HG02852 (cell line): Measurements from ENCODE around the gene CACNA1D.

Experiments used
- ATAC-seq: cut with Tn5 transposase; IDR thresholded peaks from one replicate; pipeline ENCODE4 v1.9.1; 2021; ENCODE audit warnings: mild to moderate bottlenecking, moderate library complexity; ENCODE audit not compliant: unreplicated experiment

The CACNA1D gene

DNA sequence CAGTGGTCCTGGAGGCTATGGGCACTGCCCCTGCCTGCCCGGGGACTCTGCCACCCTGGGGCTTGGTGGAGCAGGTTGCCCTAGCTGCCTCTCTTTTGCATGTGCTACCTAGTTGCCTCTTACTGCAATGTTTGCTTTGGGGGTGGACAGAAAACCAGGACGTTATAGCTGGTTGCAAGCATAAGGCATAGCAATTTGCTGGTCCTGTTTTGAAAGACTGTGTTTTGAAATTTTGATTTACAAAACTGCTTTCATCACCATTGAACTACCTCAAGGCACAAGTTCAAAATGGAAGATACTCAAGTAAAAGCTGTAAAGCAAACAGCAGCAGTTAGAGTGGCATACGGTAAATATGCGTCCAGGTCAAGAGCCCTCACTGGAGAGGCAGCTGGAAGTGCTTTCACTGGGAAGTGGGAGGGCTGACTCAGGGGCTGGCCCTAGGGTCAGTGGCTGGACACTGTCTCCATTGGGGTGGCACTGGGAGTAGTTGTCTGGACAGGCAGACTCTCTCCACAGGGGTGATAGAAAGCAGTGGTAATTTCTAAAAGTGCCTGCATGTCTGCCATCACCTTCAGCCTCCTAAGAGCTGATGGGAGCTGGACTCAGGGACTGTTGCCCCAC is 213.7 kb downstream of the CACNA1D start:
- ATAC-seq = no peak

DNA sequence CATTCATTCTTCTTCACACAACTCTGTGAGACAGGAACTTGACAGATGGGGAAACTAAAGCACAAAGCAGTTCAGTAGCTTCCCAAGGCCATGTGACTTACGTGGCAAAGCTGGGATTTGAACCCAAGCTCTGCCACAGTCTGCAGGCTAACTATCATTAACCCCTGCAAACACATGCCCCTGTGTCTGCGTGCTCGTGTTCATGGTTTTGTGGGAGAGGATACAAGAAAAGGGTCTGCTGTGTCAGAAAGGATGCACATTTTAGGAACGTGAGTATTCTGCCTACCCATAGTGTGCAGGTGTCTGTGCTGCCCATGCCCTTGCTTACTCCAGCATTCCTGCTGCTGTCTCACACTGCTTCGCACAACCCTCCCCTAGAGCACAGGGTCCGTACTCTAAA is 214.8 kb downstream of the CACNA1D start:
- ATAC-seq = no peak

DNA sequence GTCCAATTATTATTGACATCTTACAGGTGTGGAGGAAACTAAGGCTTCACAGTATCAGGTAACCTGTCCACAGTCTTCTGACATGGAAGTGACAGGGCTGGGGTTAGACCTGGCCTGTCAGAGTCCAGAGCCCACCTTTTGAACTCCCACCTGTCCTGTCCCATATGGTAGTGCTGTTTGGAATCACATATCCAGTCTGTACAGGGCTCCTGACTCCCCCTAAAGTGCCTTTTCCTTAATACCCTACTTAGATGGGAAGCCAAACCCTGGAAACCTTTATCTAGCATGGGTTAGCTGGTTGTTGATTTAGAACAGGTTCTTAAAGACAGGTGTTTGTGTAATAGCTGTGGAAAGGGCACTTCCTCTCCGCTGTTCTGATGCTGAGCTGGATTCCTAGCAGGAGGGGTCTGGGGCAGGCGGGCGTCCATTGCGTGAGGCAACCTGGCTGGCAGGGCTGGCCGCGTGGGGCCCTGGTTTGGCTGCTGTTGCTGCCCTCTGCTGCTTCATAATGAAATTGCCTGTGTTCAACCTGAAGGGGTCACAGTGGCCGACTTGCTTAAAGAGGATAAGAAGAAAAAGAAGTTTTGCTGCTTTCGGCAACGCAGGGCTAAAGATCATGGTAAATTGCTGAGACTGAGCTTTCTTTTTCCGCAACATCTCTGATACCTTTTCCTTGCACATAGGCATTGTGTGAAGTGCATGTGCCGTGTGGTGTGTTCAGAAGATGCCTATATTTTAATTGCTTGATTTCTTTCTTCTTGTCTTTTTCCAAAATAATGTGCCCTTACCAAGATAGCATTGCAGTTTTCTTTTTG is 215.7 kb downstream of the CACNA1D start:
- peak; percentile 54 for ATAC-seq

DNA sequence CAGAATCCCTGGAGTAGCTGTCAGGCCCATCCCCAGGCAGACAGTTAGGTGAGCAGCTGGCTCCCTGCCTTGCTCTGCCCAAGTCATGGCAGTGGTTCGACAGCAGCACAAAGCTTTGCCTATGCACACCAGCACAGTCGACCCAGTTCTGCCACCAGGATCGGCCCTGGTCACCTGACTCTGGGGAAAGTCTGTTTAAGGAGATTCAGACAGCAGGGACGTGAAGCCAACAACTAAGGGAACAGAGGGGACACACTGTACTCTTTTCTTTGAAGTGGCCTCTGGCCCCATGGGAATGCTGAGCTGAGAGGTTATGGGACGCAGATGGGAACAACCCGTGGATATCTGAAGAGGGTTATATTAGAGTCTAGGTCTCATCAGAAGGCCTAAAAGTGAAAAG is 217.0 kb downstream of the CACNA1D start:
- no peak for ATAC-seq

DNA sequence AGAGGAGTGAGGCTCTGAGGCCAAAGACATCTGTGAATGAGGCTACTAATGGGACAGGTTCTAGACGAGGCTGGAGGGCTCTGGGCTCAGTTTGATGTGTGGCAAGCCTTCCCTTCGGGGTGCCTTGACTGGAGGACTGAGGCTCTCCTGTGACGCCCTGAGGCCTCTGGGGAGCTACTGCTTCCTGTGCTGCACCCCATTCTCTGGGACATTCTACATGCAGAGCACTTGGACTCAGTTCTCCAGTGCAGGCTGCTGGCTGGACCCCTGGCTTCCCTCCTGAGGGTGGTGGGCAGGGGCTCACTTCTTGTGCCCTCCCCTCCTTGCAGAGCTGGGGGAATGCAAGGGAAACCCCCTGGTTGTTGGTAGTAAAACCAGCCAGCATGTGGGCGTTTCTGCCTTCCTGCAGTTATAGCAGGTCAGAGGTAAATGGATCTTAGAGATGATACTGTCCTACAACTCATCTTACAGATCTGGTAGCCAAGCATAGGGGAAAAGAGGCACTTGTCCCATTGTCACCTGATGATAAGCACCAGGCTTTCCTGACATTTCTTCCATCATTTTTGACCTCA is 218.5 kb downstream of the CACNA1D start:
- ATAC-seq = peak; percentile 48

DNA sequence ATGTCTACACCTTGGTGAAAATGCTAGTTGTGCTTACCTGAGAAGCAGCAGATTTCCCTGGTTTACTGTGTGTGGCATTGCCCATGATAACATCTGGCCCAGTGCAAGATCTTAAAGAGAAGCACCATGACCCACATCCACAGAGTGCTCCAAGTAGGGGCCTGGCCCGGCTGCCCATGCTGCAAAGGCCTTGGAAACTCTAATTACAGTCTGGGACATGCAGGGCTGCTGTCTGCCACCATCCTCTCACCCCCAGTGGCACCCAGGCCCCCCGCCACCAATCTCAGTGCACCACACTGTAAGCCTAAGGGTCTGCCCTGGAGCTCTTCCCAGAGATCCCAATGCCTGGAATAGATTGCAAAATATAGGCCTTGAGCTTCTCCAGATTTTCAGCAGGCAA is 219.2 kb downstream of the CACNA1D start:
- no peak for ATAC-seq

DNA sequence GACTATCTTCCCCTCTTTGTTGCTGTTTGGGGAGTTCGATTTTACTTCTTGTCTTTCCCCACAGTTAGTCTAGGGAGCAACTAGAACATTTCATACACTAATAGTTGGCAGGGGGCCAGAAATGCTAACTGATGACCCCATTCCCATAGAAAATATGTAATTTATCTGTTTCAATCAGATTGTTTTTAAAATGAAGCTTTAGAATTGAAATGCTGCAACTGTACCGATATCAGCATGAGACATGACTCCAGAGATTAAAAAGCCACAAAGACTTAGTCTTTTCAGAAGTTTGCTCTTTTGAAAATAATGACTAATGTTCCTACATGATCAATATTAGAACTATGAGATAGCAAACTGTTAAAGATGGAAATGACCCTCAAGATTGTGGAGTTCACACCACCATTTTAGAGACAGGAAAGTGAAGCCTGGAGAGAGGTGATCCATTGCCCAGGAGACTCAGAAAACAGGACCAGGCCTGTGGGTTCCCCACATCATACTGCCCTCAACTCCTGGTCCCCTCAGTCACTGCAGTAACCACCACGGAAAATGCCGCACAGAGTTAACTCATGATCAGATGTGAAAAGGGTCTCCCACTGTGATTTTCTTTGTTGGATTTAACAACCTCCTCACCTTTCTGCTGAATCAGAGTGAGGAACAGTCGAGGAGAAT is 221.5 kb downstream of the CACNA1D start:
- no peak for ATAC-seq

DNA sequence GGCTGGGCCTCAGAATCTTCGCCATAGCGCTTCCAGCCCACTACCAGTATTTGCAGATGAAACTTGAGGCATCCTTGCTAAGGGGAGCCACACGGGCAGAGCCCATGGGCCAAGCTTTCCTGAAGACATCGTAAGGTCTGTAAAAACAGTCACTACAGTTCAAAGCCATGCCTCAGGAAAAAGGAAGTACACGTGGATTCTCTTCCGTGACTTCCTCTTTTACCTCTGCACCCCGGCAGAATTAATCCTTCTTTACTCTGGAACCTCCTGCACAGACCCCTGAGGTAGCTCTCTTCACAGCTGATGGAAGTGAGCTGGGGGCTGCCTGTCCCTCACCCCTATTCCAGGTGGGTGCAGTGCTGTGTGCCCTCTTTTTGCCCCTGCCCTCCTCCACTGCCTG is 222.6 kb downstream of the CACNA1D start:
- ATAC-seq = no peak

DNA sequence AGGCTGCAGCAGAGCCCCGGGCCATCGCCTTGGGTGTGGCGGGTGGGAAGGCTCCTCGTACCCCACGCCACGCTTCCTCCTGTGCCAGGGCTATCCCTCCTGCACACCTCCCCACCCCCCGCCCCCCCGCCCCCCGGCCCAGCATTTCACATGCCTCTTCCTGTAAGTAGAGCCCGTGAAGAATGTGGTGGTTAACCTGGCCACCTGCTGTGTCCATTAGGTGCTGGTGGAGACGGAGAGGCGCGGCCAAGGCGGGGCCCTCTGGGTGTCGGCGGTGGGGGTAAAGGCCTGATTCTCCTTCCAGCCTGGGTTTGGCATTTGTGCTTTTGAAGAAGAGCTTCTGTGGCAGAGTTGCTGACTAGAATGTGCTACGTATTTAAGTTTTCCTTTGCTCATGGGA is 224.1 kb downstream of the CACNA1D start:
- no peak for ATAC-seq

DNA sequence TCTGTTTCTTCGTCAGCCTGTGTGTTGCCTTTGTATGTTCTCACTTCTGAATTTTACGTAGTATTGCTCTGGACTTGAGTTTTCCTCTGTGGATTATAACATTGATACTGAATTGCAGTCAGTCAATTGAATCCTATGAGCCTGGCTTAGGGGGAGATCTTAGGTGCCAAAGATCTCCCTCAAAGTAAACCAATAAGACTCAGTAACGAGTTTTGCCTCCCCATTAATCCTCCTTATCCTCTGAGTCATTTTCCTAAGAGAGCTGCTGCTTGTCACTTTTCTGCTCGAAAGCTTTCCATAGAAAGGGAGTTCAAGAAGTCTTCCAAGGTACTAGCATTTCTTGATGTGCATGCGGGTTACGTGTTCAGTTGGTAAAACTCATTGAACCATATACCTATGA is 225.4 kb downstream of the CACNA1D start:
- ATAC-seq = no peak

DNA sequence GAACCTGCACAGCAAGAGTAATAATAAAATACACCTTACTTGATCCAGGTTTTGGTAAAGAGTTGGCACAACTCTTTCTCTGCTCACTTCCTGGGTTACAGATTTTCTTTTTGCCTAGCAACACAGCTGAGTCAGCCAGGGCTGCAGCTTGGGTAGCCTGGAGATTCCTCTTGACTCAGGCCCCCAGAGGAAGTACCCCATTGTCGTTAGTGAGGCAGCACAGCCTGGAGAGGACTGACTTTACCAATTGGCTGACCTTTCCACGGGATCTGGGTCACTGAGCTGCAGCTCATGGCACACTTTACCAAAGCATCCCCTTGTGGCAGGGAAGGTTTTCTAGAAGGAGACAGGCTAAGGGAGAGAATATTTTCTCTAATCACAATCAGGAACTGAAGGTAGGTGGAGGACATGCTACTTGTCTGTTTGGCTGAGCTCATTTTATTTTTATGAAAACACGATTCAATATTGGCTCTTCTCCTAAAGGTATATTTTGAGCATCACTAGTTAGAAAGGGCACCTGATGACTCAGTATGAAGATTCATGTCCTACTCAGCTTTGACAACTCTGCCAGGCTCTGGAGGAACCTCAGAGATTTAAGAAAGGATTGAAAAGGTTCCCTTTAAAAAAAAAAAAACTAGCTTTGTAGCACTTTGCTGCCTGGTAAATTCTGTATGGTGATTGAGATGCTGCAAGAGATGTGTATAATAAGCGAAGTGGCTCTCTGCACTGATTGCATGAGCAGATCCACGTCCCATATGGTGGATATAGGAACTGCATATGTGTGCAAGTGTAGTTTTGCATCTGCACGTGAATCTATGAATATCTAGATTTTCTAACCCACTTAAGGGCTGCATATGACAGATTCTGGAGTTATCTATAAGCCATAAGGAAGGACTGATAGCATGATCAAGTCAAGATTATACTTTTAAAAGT is 227.0 kb downstream of the CACNA1D start:
- no peak for ATAC-seq

DNA sequence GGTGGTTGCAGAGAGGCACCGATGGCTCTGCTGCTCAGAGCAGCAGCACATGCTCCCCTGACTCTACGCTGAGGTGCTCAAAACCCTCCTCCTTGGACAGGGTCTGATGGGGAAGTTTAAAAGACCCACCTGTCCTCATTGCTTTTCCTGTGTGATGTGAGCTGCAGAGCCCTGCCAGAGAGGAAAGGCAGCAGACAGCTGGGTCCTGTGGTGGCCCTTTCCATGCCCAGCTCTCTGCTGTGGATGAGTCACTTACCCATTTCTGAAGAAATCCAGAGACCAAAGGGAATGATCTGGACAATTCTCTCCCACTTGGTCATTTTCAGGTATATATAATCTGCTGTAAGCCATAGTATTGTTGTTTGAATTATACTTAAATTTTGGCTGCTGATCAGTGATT is 230.2 kb downstream of the CACNA1D start:
- no peak for ATAC-seq

DNA sequence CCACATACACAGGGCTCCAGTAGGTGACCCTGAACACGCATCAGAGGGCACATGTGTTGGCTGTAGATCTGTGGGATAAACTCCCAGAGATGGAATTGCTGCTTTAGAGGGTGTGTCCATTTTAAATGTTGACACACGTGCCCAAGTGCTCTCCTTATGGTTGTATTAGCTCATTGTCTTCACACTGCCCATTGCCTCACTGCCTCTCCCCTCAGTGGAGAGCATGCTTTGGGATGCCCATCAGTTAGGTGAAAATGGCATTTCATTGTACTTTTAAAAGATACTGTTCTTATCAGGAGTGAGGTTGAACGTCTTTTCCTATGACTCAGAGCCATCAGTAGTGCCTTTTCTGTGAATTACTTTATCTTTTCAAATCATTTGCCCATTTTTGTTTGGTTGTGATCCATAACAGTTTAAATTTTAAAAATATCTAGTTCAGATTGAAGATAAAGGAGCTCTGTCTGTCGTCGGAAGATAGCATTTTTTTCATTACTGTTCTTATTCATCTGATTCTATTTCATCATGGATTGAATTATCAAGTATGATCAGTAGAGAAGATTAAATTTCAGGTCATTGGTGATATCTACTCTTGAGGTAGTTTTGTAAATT is 231.1 kb downstream of the CACNA1D start:
- ATAC-seq = no peak

DNA sequence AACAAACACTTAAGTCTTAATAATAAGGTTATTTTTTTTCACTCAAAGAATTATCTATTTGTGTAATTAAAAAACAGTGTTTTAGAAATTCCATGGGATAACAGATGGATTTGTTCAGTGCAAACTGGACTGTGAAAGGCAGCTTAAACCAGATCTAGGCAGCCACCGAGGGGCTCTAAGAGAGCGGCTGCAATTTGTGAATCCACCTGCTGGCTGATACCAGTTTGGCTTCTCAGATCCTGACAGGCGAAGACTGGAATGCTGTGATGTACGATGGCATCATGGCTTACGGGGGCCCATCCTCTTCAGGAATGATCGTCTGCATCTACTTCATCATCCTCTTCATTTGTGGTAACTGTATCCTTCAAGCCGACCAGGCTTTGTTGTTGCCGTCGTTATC is 232.2 kb downstream of the CACNA1D start:
- no peak for ATAC-seq

DNA sequence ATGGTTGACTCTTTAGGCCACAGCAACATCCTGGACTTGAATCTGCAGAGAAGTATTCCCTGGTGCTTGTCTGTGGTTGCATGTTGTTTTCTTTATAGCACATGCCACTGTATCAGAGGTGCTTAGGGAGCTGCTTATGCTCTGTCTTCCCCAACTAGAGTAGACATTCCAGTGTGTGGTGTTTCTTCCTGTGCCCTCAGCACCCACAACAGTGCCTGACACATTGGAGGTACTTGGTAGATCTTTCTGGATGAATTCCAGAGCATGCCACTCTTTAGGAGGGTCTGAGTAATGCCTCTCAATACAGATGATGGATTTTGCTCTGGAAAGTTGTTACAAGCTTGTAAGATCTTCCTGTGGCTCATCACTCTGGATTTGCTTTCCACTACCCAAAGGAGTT is 234.2 kb downstream of the CACNA1D start:
- ATAC-seq = no peak

DNA sequence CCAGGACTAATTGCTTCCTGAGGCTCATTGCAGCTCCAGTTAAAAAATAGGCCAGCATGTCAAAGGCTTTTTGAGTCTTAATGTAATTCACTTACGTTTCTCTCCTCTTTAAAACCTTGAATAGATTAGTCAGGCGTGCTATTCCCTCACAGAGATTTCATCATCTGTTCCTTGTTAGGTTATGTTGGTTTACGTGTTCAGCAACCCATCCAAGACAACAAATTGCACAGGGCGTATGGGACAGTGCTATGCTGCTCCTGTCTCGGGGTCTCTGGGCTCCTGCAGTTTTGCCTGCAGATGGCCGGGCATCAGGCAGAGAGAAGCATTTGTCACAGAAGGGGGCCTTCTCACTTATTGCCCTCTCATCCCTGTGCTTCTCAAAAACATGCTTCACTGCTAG is 234.7 kb downstream of the CACNA1D start:
- no peak for ATAC-seq

DNA sequence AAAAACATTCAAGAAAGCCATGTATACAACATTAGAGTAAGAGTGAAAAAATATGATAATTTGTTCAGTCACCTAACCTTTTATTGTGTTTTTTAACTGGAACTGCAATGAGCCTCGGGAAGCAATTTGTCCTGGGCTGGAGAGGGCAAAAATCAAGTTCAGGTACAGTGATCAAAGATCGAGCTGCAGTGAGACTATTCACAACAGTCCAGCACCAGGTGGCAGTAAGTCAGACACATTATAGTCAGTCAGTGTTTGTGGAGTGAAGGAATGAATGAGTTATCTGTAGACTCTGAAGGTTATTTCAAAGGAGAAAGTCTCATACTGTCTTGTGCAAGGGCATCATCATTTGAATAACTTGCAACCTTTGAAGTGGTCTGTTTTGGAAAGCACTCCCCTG is 235.2 kb downstream of the CACNA1D start:
- ATAC-seq = no peak

DNA sequence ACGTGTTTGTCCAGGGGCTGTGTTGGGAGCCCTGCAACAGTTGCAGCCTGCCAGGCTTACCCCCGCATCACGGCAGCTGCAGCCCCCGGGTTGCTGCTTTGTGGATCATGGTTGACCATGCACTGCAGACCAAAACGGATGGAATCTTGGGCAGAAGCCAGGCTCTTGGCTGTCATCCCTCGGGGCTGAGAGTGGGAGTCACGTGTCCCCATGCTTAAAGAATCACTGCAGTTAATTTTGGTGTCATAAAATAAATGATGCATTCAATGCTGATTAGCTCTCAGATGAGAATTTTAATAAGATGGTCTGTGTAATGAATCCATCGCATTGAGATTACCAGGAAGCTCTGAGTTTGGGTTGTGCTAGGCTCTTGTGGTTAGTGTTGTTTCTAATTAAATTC is 236.2 kb downstream of the CACNA1D start:
- no peak for ATAC-seq

DNA sequence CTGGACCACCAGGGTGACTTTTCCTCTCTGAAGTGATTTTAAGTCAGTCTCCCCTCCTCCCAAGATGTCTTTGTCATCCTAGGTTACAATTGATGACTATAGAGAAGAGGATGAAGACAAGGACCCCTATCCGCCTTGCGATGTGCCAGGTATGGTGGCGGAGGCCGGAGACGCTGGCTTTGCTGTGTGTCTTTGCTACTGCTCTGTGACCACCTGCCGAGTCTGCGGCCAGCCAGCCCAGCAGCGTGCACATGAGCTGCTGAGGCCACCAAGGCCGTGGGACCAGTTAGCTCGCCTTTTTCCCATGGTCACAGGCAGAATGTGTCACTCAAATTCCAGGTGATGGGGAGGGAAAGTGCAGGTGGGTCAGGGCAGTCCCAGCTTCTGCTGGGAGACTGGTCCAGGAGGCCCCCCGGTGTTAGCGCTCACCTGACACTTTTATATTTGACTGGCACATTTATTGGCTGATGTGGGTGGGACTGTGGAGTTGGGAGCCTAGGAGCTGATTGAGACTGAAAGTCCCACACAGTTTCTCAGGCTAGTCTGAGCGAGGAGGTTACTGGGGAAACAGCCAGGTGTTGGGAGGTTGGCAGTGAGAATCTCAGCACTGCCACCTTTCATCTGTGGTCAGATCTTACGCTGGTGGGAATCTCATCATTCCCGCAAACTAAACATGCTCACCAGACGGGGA is 237.7 kb downstream of the CACNA1D start:
- ATAC-seq = no peak

DNA sequence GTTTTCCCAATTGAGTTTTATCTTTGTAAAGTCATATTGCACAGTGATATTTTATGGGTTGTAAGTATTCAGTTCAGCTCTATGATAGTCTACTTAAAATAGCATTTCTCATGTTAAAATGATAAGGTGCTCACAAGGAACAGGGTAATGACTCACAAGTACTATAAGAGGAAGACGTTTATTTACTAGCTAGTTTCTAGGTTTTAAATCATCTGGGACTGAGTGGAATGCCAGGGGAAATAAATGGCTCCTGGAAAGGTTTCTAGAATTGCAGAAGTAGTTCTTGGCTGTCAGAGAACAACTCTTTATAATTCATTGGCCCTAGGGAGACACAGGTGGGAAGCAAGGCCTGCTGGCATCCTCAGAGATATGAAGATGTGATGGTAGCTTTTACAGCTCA is 239.0 kb downstream of the CACNA1D start:
- ATAC-seq = no peak
